ENCODE data around the gene RAP1GAP.
"Not testable (repeated sequence)": the region's sequence is repeated elsewhere in the genome, so short reads cannot be mapped to it uniquely, and the experiment has no call there.

The RAP1GAP gene

DNA sequence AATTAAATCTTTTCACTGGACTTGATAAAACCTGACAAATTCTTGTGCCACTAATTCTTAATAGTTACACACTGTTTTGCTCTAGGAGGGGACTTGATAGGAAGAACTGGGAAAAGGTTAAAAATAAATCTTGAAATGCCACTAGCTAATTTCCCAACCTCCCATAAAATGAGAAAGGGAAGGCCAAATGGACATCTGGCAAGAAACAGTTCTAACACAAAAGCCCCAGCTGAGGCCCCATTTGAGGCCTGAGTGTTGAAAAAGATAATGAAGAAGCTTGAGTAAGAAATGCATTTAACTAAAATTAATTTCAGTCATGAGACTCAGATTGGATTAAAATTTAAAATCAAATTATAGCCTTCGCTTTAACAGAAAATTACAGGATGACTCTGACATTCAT lies 11.2 kb upstream of the RAP1GAP start:
- no peak overlapping the region for H3K27ac ChIP-seq (ENCODE audit: low read length)
- no peak overlapping the region for H3K4me3 ChIP-seq (ENCODE audit: low read length)
- DNase-seq (ENCODE audit: low read depth, low spot score) = no peak
- no peaks in the 10 kb centered on the region for H3K36me3 ChIP-seq (ENCODE audit: control insufficient read depth, insufficient read depth, low read length)
- no peaks in the 10 kb centered on the region for H3K9me3 ChIP-seq (ENCODE audit: control insufficient read depth, insufficient read depth, low read length)
- no CpG with 5 or more reads among the region's 1 CpG for WGBS (ENCODE audit: insufficient coverage, insufficient read length)
- H3K27me3 ChIP-seq (ENCODE audit: control insufficient read depth, insufficient read depth, low read length) = no peaks in the 10 kb centered on the region
- H3K4me1 ChIP-seq (ENCODE audit: control insufficient read depth, insufficient read depth, low read length) = no peaks in the 10 kb centered on the region

DNA sequence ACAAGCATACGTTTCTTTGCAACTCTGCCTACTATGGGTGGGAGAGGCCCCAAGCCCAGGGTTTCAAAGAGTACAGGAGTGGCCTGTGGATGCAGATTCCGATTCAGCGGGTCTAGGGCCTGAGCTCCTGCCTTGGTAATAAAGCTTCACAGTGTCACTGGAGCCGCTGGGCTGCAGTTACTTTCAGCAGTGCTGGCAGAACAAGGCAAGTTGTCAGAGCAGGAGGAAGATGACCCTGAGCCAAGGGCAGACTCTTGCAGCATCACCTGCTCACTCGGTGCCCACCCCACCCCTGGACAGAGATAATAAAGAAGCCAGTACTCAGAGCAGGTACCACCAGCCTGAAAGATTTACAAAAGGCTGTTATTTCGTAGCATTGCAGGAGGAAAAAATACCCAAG lies 8.0 kb upstream of the RAP1GAP start:
- Histone ChIP-seq H3K27me3 (ENCODE audit: control insufficient read depth, insufficient read depth, low read length) (no peaks in the 10 kb centered on the region), H3K36me3 (ENCODE audit: control insufficient read depth, insufficient read depth, low read length) (no peaks in the 10 kb centered on the region), H3K4me3 (ENCODE audit: low read length) (no peak overlapping the region), H3K27ac (ENCODE audit: low read length) (no peak overlapping the region), H3K9me3 (ENCODE audit: control insufficient read depth, insufficient read depth, low read length) (no peaks in the 10 kb centered on the region), H3K4me1 (ENCODE audit: control insufficient read depth, insufficient read depth, low read length) (no peaks in the 10 kb centered on the region; the same call in 1 of the 2 replicates)
- WGBS (ENCODE audit: insufficient coverage, insufficient read length) = no CpG with 5 or more reads among the region's 6 CpGs
- DNase-seq (ENCODE audit: low read depth, low spot score) = no peak

DNA sequence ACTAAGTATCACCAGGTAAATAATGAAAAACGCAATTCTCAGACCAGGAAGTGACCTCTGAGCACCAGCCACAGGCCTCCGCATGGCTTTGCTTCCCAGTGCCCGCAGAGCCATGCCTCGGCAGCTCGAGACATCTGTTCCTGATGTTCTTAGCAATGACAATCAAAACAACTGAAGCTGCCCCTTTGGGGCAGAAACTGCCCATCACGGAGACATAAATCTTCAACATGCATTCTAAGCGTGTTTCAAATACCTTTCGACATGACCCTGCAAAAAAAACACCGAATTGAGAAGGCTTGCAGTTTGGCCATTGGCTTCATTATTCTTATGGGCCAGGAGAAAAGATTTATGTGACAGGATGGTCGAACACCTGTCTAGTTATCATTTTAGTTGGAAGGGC lies 5.8 kb upstream of the RAP1GAP start:
- WGBS (ENCODE audit: insufficient coverage, insufficient read length) = no CpG with 5 or more reads among the region's 10 CpGs
- H3K4me1 ChIP-seq (ENCODE audit: control insufficient read depth, insufficient read depth, low read length) = no peaks in the 10 kb centered on the region; the same call in none of the 2 replicates
- H3K27me3 ChIP-seq (ENCODE audit: control insufficient read depth, insufficient read depth, low read length) = no peaks in the 10 kb centered on the region; the same call in 1 of the 2 replicates
- no peaks in the 10 kb centered on the region for H3K36me3 ChIP-seq (ENCODE audit: control insufficient read depth, insufficient read depth, low read length)
- H3K4me3 ChIP-seq (ENCODE audit: low read length) = no peak overlapping the region
- no peak for DNase-seq (ENCODE audit: low read depth, low spot score)
- H3K9me3 ChIP-seq (ENCODE audit: control insufficient read depth, insufficient read depth, low read length) = no peaks in the 10 kb centered on the region
- no peak overlapping the region for H3K27ac ChIP-seq (ENCODE audit: low read length)

DNA sequence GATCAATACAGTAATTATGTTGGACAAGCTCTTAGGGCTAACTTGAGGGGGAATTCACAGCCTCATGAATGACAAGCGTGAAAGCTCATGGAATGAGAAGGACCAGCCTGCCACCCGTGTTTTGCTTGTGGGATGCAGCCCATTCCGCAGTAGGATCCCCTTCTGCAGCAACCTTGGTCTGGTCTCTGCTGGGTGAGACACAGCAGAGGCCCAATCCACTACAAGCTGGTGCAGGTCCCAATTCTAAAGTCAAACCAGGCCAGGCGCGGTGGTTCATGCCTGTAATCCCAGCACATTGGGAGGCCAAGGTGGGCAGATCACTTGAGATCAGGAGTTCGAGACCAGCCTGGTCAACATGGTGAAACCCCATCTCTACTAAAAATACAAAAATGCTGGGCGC lies 4.7 kb upstream of the RAP1GAP start:
- H3K9me3 ChIP-seq (ENCODE audit: control insufficient read depth, insufficient read depth, low read length); H3K27me3 ChIP-seq (ENCODE audit: control insufficient read depth, insufficient read depth, low read length); H3K27ac ChIP-seq (ENCODE audit: low read length); DNase-seq (ENCODE audit: low read depth, low spot score); H3K4me3 ChIP-seq (ENCODE audit: low read length); H3K36me3 ChIP-seq (ENCODE audit: control insufficient read depth, insufficient read depth, low read length); H3K4me1 ChIP-seq (ENCODE audit: control insufficient read depth, insufficient read depth, low read length): not testable (repeated sequence)
- WGBS (ENCODE audit: insufficient coverage, insufficient read length) = no CpG with 5 or more reads among the region's 7 CpGs

DNA sequence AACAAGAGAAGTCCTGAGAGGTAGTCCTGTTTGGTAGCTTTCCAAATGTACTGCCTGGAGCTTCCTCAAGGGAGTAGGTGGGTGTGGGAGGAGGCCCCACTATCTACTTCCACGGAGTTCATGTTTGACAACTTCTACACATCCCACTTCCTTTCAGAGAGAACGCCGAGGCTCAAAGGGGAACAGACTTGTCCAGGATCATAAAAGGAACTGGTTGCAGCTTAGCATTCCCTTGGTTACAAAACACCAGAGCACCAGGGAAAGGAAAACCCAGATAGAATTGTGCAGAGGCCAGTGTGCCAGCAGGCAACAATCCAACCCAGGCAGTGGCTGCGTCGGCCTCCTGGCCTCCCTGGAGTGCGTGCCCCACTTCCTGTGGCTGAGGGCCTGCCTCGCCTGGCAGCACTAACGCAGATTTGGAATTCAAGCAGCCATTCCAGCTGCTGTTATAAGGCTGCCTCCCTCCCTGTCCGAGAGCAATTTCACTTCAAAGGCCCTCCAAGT lies 4.2 kb upstream of the RAP1GAP start:
- no peaks in the 10 kb centered on the region; the same call in none of the 2 replicates for H3K4me1 ChIP-seq (ENCODE audit: control insufficient read depth, insufficient read depth, low read length)
- H3K9me3 ChIP-seq (ENCODE audit: control insufficient read depth, insufficient read depth, low read length) = no peaks in the 10 kb centered on the region
- H3K4me3 ChIP-seq (ENCODE audit: low read length) = no peak overlapping the region
- H3K27me3 ChIP-seq (ENCODE audit: control insufficient read depth, insufficient read depth, low read length) = no peaks in the 10 kb centered on the region; the same call in 1 of the 2 replicates
- WGBS (ENCODE audit: insufficient coverage, insufficient read length) = no CpG with 5 or more reads among the region's 9 CpGs
- no peak for DNase-seq (ENCODE audit: low read depth, low spot score)
- H3K27ac ChIP-seq (ENCODE audit: low read length) = no peak overlapping the region
- H3K36me3 ChIP-seq (ENCODE audit: control insufficient read depth, insufficient read depth, low read length) = no peaks in the 10 kb centered on the region

DNA sequence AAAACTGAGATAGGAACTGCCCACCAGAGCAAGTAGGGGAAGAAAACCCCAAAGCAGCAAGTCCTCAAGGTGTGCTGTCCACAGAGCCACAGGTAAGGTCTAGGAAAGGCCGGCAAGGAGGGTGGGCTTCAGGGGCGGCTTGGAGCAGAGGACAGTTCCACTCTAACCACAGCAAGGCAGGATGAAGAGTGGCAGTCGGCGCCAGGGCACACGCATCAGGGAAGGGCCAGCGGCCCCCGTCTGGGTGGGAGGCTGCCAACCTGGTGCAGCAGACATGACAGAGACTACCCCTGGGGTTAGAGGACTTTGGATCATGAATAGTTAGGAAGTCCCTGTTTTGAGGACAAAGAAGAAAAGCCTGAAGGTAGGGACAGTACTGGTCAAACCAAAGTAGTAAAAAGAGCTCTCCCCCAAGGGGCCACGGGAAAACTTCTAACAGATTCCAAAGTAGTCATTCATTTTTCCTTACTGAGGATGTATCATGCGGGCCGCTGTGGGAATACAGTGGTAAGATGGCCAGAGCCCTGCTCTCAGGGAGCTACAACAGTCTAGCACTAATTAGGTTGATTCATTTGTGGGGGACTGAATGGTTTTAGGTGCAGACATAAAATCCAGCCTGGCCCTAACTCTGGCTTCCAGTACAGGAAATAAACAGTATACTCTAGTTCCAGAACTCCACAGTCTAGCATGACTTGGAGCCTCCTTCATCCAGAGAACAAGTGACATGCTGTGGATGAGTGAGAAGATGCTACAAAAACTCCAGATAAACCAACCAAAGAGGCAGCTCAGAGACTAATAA lies 3.5 kb upstream of the RAP1GAP start:
- no CpG with 5 or more reads among the region's 10 CpGs for WGBS (ENCODE audit: insufficient coverage, insufficient read length)
- DNase-seq (ENCODE audit: low read depth, low spot score) = no peak

DNA sequence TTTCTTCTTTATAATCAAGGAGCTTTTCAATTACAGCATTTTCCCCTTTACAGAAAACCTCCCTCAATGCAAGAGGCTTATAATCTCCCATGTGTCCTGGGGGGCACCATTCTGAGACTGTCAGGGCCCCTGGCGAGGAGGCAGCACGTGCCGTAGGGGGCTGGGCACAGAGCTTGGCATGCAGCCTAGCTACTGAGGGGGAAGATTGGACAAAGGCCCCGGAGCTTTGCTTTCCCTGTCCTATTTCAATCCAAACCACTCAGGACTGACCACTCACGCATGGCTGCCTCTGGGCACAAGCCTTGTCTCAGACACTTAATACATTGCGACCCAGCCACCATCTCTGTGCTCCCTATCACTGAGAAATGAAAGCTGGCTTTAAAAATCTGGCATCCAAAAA lies 2.8 kb upstream of the RAP1GAP start:
- H3K9me3 ChIP-seq (ENCODE audit: control insufficient read depth, insufficient read depth, low read length) = no peaks in the 10 kb centered on the region
- no peaks in the 10 kb centered on the region; the same call in 1 of the 2 replicates for H3K27me3 ChIP-seq (ENCODE audit: control insufficient read depth, insufficient read depth, low read length)
- no peak overlapping the region for H3K27ac ChIP-seq (ENCODE audit: low read length)
- WGBS (ENCODE audit: insufficient coverage, insufficient read length) = no CpG with 5 or more reads among the region's 6 CpGs
- no peaks in the 10 kb centered on the region for H3K36me3 ChIP-seq (ENCODE audit: control insufficient read depth, insufficient read depth, low read length)
- no peaks in the 10 kb centered on the region; the same call in none of the 2 replicates for H3K4me1 ChIP-seq (ENCODE audit: control insufficient read depth, insufficient read depth, low read length)
- no peak overlapping the region for H3K4me3 ChIP-seq (ENCODE audit: low read length)
- DNase-seq (ENCODE audit: low read depth, low spot score) = no peak

More for the DNA sequence above, 3.5 kb upstream of the RAP1GAP start:
- H3K36me3 ChIP-seq (ENCODE audit: control insufficient read depth, insufficient read depth, low read length) = no peaks in the 10 kb centered on the region
- no peak overlapping the region for H3K27ac ChIP-seq (ENCODE audit: low read length)
- H3K9me3 ChIP-seq (ENCODE audit: control insufficient read depth, insufficient read depth, low read length) = no peaks in the 10 kb centered on the region
- no peaks in the 10 kb centered on the region; the same call in none of the 2 replicates for H3K4me1 ChIP-seq (ENCODE audit: control insufficient read depth, insufficient read depth, low read length)
- H3K4me3 ChIP-seq (ENCODE audit: low read length) = no peak overlapping the region
- no peaks in the 10 kb centered on the region; the same call in 1 of the 2 replicates for H3K27me3 ChIP-seq (ENCODE audit: control insufficient read depth, insufficient read depth, low read length)

DNA sequence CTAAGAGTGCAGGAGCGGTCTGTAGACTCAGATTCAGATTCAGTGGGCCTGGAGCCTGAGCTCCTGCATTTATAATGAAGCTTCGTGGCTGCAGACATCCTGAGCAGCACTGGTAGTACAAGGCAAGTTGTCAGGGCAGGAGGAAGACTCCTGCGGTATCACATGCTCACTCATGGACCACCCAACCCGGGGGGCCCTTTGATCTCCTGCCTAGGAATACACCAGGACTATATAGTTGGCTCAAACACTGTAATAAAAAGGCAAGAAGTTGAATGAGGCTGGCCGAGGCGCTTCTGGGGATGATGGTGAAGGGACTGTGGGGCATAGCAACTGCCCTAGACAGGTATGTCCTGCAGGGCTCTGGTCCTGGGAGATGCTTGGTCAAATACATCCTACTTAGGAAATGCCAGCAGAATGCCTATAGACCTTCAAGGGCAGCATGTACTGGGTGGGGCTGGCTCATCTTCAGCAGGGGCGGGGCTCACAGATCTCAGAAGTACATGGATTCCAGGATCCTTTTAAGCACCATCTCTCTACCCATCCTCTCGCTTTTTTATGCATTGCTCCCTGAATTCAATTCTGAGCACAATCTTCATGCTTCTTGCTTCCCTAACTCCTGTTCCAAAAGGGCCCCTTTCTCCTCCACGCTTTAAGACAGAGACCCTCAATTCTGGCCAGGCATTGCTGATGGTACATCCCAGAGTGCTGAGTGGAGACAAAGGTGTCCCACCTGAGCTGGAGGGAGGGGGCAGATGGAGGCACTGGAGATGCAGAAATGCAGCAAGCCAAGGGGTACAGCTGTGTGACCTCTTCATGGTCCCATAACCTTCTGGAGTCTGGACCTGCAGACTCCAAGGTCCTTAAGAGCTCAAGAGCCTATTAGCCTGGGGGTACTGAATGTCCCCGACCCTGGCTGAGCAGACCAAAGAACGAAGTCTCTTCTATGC lies 2.1 kb upstream of the RAP1GAP start:
- no CpG with 5 or more reads among the region's 11 CpGs for WGBS (ENCODE audit: insufficient coverage, insufficient read length)
- Histone ChIP-seq H3K9me3 (ENCODE audit: control insufficient read depth, insufficient read depth, low read length) (no peaks in the 10 kb centered on the region), H3K36me3 (ENCODE audit: control insufficient read depth, insufficient read depth, low read length) (no peaks in the 10 kb centered on the region), H3K27ac (ENCODE audit: low read length) (no peak overlapping the region), H3K27me3 (ENCODE audit: control insufficient read depth, insufficient read depth, low read length) (no peaks in the 10 kb centered on the region; the same call in 1 of the 2 replicates), H3K4me3 (ENCODE audit: low read length) (no peak overlapping the region), H3K4me1 (ENCODE audit: control insufficient read depth, insufficient read depth, low read length) (no peaks in the 10 kb centered on the region; the same call in none of the 2 replicates)
- DNase-seq (ENCODE audit: low read depth, low spot score) = no peak

DNA sequence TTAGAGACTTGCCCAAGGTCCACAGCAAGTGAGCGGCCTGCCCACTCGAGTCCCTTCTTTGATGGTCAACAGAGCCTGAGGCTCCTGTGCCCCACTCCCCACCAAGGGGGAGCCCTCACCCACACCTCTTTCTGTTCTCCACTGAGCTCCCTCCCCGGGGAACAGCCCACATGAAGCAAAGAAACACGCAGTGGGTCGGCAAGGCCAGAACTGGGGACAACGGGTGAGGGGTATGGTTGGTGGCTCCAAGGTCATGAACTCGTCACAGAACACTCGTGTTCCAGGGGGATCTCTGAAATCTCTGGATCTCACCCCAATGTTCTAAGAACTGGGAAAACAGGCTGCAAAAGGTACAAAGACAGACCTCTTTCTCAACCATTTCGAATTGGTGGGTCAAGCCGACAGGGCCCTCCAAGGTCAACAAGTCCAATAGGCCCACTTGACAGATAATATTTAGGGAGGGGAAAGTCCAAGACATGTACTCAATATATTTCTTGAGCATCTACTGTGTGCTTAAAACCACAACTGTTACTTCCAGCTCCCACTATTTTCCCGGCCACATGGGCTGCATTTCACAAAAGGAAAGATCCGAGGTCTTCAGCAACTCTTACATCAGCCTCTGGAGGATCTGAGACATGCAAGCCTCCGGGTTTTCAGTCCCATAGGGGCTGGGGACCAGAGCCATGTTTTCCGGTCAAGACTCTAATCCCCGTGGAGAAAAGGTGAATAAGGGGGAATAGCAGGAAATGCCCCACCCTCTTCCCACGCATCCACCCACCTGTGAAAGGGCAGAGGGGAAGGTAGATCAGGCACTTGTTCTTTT lies 1.1 kb upstream of the RAP1GAP start:
- WGBS (ENCODE audit: insufficient coverage, insufficient read length) = no CpG with 5 or more reads among the region's 16 CpGs
- H3K27me3 ChIP-seq (ENCODE audit: control insufficient read depth, insufficient read depth, low read length) = no peaks in the 10 kb centered on the region; the same call in 1 of the 2 replicates
- H3K36me3 ChIP-seq (ENCODE audit: control insufficient read depth, insufficient read depth, low read length) = no peaks in the 10 kb centered on the region
- no peaks in the 10 kb centered on the region for H3K9me3 ChIP-seq (ENCODE audit: control insufficient read depth, insufficient read depth, low read length)
- no peak overlapping the region; the same call in 1 of the 2 replicates for H3K4me3 ChIP-seq (ENCODE audit: low read length)
- no peak overlapping the region for H3K27ac ChIP-seq (ENCODE audit: low read length)
- DNase-seq (ENCODE audit: low read depth, low spot score) = no peak
- H3K4me1 ChIP-seq (ENCODE audit: control insufficient read depth, insufficient read depth, low read length) = no peaks in the 10 kb centered on the region; the same call in none of the 2 replicates
